ENCODE data around the gene STX17.
"Not testable (repeated sequence)": the region's sequence is repeated elsewhere in the genome, so short reads cannot be mapped to it uniquely, and the experiment has no call there.

DNA sequence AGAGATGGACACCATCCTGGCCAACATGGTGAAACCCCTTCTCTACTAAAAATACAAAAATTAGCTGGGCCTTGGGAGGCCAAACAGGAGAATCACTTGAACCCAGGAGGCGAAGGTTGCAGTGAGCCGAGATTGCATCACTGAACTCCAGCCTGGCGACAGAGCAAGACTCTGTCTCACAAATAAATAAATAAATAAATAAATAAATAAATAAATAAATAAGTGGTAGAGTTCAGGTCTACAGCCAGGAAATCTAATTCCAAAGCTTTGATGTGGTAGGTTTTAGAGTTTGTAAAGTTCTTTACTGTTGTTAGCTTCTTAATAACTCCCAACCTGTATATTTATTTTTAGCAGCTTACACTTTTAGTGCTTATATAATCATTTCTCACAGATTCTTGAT, 48.9 kb upstream of the STX17 start:
- not testable (repeated sequence) for TF ChIP-seq CTCF, EP300, POLR2A, POLR2AphosphoS5 (IDR thresholded peaks at IDR 0.05)

Data from gastroesophageal sphincter (tissue), 3 donors.